Mesendoderm (in vitro differentiated cells): ENCODE data around the gene PANK1.

Experiments used
- DNase-seq: peaks from one replicate; pipeline ENCODE4 v3.0.0; 2013
- H2AK5ac ChIP-seq: 2 replicates; pipeline ENCODE4 v1.6.1; 2013; ENCODE audit warnings: low read length, inconsistent platforms
- H2BK120ac ChIP-seq: 2 replicates; pipeline ENCODE4 v1.6.1; 2013; ENCODE audit warnings: low read depth, mild to moderate bottlenecking, low read length, moderate library complexity, mixed read lengths
- H2BK15ac ChIP-seq: replicated peaks from 2 replicates; pipeline ENCODE4 v1.6.1; 2013; ENCODE audit warnings: low read depth, mild to moderate bottlenecking, moderate library complexity
- H2BK5ac ChIP-seq: 2 replicates; pipeline ENCODE4 v1.6.1; 2013; ENCODE audit warnings: low read length, inconsistent platforms
- H3K18ac ChIP-seq: 2 replicates; pipeline ENCODE4 v1.6.1; 2013; ENCODE audit warnings: mild to moderate bottlenecking, low read length, mixed read lengths
- H3K23ac ChIP-seq: one replicate; pipeline ENCODE4 v1.6.1; 2013; ENCODE audit warnings: low read length
- H3K27ac ChIP-seq: 2 replicates; pipeline ENCODE4 v1.5.1; 2013; ENCODE audit warnings: low read depth, mild to moderate bottlenecking, inconsistent platforms, low read length, moderate library complexity
- H3K27me3 ChIP-seq: 2 replicates; pipeline ENCODE4 v1.6.1; 2013; ENCODE audit warnings: low read length, control low read depth, mild to moderate bottlenecking, inconsistent platforms; ENCODE audit not compliant: insufficient read depth, poor library complexity
- H3K36me3 ChIP-seq: 2 replicates; pipeline ENCODE4 v1.6.1; 2013; ENCODE audit warnings: low read length, inconsistent platforms; ENCODE audit not compliant: control insufficient read depth, insufficient read depth
- H3K4ac ChIP-seq: one replicate; pipeline ENCODE4 v1.6.1; 2013; ENCODE audit warnings: low read depth, mild to moderate bottlenecking, low read length, moderate library complexity
- H3K4me1 ChIP-seq: 2 replicates; pipeline ENCODE4 v1.6.1; 2013; ENCODE audit warnings: low read depth, low read length, inconsistent platforms; ENCODE audit not compliant: control insufficient read depth
- H3K4me2 ChIP-seq: 2 replicates; pipeline ENCODE4 v1.6.1; 2013; ENCODE audit warnings: low read length
- H3K4me3 ChIP-seq: 2 replicates; pipeline ENCODE4 v1.5.1; 2013; ENCODE audit warnings: mild to moderate bottlenecking, low read length
- H3K56ac ChIP-seq: one replicate; pipeline ENCODE4 v1.6.1; 2013; ENCODE audit warnings: low read length
- H3K79me1 ChIP-seq: 2 replicates; pipeline ENCODE4 v1.6.1; 2013; ENCODE audit warnings: low read length, inconsistent platforms
- H3K79me2 ChIP-seq: 2 replicates; pipeline ENCODE4 v1.6.1; 2013; ENCODE audit warnings: mild to moderate bottlenecking, low read length; ENCODE audit not compliant: control insufficient read depth, insufficient read depth
- H3K9ac ChIP-seq: 2 replicates; pipeline ENCODE4 v1.6.1; 2013; ENCODE audit warnings: low read length, inconsistent platforms
- H4K5ac ChIP-seq: one replicate; pipeline ENCODE4 v1.6.1; 2013; ENCODE audit warnings: low read length
- H4K8ac ChIP-seq: one replicate; pipeline ENCODE4 v1.6.1; 2013; ENCODE audit warnings: low read depth, mild to moderate bottlenecking, control low read depth, low read length, moderate library complexity
- WGBS: extraction: QIAGEN DNeasy Blood & Tissue Kit; methylation state at CpG from one replicate; pipeline ENCODE4 v1.1.7; 2013; ENCODE audit warnings: low lambda C conversion rate, missing lambda C conversion rate; ENCODE audit not compliant: insufficient coverage; ENCODE audit errors: extremely low coverage; 5-methylcytosine and 5-hydroxymethylcytosine counted together

PANK1 gene

DNA sequence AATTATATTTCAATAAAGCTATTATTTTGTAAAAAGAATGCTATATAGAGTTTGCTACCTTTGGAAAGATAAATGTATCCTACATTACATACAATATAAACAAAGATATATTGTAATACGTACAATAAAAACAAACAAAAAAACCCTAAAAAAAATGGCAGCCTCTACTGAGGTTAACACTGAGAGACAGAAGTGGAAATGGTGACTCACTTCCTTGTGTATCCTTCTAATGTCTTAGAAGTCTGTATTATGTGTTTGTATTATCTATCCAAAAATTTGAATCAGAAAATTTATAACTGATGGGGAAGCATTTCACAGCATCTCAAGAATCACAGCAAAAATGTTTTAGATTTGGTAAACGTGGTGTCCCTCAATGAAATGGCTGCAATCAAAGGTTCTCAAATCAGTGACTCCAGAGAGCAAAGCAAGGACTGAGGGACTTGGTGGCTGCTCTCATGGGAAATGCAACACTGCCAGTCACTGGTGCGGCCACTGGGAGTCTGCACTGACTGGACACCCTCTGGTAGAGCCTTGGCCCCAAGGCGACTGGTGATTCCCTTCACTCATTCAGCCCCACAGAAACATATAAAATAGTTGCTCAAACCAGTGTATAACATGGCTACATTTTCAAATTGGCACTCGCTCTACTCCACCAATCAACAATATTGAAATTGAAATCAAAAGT lies 53.8 kb downstream of the PANK1 start:
- Histone ChIP-seq H3K36me3 (peaks cover 7% of the 10 kb centered on the region), H2AK5ac (no peak overlapping the region), H3K79me2 (no peaks in the 10 kb centered on the region), H3K27ac (no peak overlapping the region), H3K4ac (no peak overlapping the region), H4K5ac (no peak overlapping the region), H3K27me3 (no peaks in the 10 kb centered on the region), H3K4me2 (no peak overlapping the region), H3K4me1 (no peaks in the 10 kb centered on the region), H3K56ac (no peak overlapping the region), H3K9ac (no peak overlapping the region), H3K4me3 (no peak overlapping the region), H4K8ac (no peak overlapping the region), H3K23ac (no peak overlapping the region), H3K18ac (no peak overlapping the region), H3K79me1 (peaks cover 2% of the 10 kb centered on the region), H2BK120ac (no peak overlapping the region), H2BK15ac (no peak overlapping the region), H2BK5ac (no peak overlapping the region)
- DNase-seq = no peak
- no CpG with 5 or more reads among the region's 5 CpGs for WGBS

GRCh38 chr10:89590326-89590725 lies 54.7 kb downstream of the PANK1 start:
- Histone ChIP-seq H3K56ac (no peak overlapping the region), H3K18ac (no peak overlapping the region), H4K8ac (no peak overlapping the region), H3K9ac (no peak overlapping the region), H3K27me3 (no peaks in the 10 kb centered on the region), H3K36me3 (peaks cover 7% of the 10 kb centered on the region), H2AK5ac (no peak overlapping the region), H4K5ac (no peak overlapping the region), H3K23ac (no peak overlapping the region), H2BK120ac (no peak overlapping the region), H2BK5ac (no peak overlapping the region), H3K4me3 (no peak overlapping the region), H3K79me1 (no peaks in the 10 kb centered on the region), H2BK15ac (no peak overlapping the region), H3K27ac (no peak overlapping the region), H3K4me1 (no peaks in the 10 kb centered on the region), H3K79me2 (no peaks in the 10 kb centered on the region), H3K4me2 (no peak overlapping the region), H3K4ac (no peak overlapping the region)
- WGBS = no CpG with 5 or more reads among the region's 3 CpGs
- no peak for DNase-seq

DNA sequence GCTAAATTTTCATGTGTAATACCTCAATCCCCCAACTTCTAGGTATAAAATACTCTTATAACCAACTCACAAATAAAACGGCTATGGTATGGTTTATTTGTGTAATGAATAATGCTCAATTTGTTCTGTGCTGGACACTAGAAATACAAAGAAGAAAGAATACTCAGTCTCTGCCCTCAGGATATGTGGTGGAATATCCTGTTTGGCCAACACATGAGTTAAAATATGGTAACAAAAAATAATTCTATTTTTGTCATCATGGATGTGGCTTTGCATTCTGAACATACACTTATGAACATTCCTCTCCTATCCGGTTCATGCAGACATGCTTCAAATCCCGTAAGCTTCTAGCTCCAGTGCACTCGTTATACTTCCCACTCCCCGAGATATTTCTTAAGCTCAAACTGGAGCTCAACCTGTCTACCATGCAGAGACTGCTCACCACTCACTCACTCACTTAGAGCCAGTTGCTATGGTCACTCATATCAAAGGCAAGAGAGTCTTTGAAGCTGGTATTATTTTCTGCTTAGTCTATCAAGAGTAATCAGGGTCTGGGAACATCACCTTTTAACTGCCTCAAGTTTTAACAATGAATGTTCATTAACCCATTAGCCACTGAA lies 55.8 kb downstream of the PANK1 start:
- no peak overlapping the region for H3K18ac ChIP-seq
- H3K4me2 ChIP-seq = no peak overlapping the region
- H2BK15ac ChIP-seq = no peak overlapping the region
- no peak overlapping the region for H3K23ac ChIP-seq
- no peak overlapping the region for H3K9ac ChIP-seq
- H3K27ac ChIP-seq = no peak overlapping the region
- no peak overlapping the region for H3K56ac ChIP-seq
- H2BK5ac ChIP-seq = no peak overlapping the region
- no peaks in the 10 kb centered on the region for H3K79me1 ChIP-seq
- no peak overlapping the region for H2BK120ac ChIP-seq
- H3K79me2 ChIP-seq = no peaks in the 10 kb centered on the region
- H3K36me3 ChIP-seq = peaks cover 7% of the 10 kb centered on the region
- no peaks in the 10 kb centered on the region for H3K4me1 ChIP-seq
- DNase-seq = no peak
- no peak overlapping the region for H3K4ac ChIP-seq
- H2AK5ac ChIP-seq = no peak overlapping the region
- H4K8ac ChIP-seq = no peak overlapping the region
- WGBS = no CpG with 5 or more reads among the region's 5 CpGs
- H4K5ac ChIP-seq = no peak overlapping the region
- no peaks in the 10 kb centered on the region for H3K27me3 ChIP-seq
- no peak overlapping the region for H3K4me3 ChIP-seq

DNA sequence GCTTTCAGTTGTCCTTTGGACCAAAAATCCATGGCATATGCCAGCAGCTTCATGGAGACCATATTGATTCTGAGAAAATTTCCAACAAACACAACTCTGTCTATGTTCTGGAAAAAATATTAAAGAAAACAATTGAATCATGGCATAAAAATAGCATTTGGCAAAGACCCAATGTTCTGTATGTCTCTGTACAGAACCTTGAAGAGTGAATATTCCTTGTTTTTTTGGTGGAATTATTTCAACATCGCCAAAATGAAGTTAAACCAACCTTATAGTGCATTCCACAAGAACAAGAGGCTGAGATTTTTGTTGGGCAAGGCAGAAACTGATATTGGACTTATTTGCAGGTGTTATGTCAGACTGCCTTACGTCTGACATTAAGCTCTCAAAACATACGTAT lies 56.4 kb downstream of the PANK1 start:
- Histone ChIP-seq H4K8ac (no peak overlapping the region), H3K23ac (no peak overlapping the region), H3K4me2 (no peak overlapping the region), H3K9ac (no peak overlapping the region), H3K36me3 (peaks cover 7% of the 10 kb centered on the region), H3K4me1 (no peaks in the 10 kb centered on the region), H2BK15ac (no peak overlapping the region), H3K56ac (no peak overlapping the region), H3K27me3 (no peaks in the 10 kb centered on the region), H2BK5ac (no peak overlapping the region), H3K79me1 (no peaks in the 10 kb centered on the region), H3K18ac (no peak overlapping the region), H3K4ac (no peak overlapping the region), H2BK120ac (no peak overlapping the region), H3K4me3 (no peak overlapping the region), H4K5ac (no peak overlapping the region), H3K79me2 (no peaks in the 10 kb centered on the region), H2AK5ac (no peak overlapping the region), H3K27ac (no peak overlapping the region)
- DNase-seq = no peak
- WGBS = no CpG with 5 or more reads among the region's 3 CpGs

DNA sequence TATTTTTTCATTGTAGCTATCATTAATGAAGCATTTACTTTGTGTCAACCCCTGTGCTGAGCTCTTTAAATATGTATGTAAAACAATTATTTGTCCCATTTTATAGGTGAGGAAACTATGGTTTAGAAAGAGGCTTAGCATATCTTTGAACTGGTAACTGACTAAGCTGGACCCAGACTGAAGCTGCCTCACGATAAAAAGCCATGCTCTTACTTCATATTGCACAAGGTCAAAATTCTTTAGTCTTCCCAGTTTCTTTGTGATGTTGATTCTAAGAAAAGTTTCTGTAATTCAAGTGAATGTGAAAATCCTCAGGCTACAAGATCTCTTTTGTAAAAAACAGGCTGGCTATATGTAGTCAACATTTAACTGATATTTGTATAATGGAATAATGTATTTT lies 63.0 kb downstream of the PANK1 start:
- Histone ChIP-seq H3K27me3 (no peaks in the 10 kb centered on the region), H3K18ac (no peak overlapping the region), H3K23ac (no peak overlapping the region), H3K9ac (no peak overlapping the region), H3K56ac (no peak overlapping the region), H3K79me1 (no peaks in the 10 kb centered on the region), H4K8ac (no peak overlapping the region), H3K4me3 (no peak overlapping the region), H3K79me2 (no peaks in the 10 kb centered on the region), H2BK120ac (no peak overlapping the region), H2BK5ac (no peak overlapping the region), H3K4ac (no peak overlapping the region), H3K4me2 (no peak overlapping the region), H4K5ac (no peak overlapping the region), H2BK15ac (no peak overlapping the region), H3K36me3 (no peaks in the 10 kb centered on the region), H2AK5ac (no peak overlapping the region), H3K27ac (no peak overlapping the region), H3K4me1 (no peaks in the 10 kb centered on the region)
- no CpG with 5 or more reads among the region's 1 CpG for WGBS
- no peak for DNase-seq

GRCh38 chr10:89580243-89580642 lies 64.8 kb downstream of the PANK1 start:
- H2AK5ac ChIP-seq = no peak overlapping the region
- no peak for DNase-seq
- H2BK5ac ChIP-seq = no peak overlapping the region
- H3K27ac ChIP-seq = no peak overlapping the region
- H3K23ac ChIP-seq = no peak overlapping the region
- no peaks in the 10 kb centered on the region for H3K4me1 ChIP-seq
- no peak overlapping the region for H3K4ac ChIP-seq
- no peak overlapping the region for H2BK15ac ChIP-seq
- no peaks in the 10 kb centered on the region for H3K27me3 ChIP-seq
- H2BK120ac ChIP-seq = no peak overlapping the region
- no peak overlapping the region for H3K56ac ChIP-seq
- H3K4me3 ChIP-seq = no peak overlapping the region
- H4K8ac ChIP-seq = no peak overlapping the region
- no peaks in the 10 kb centered on the region for H3K79me1 ChIP-seq
- no peak overlapping the region for H3K9ac ChIP-seq
- no peaks in the 10 kb centered on the region for H3K79me2 ChIP-seq
- no peak overlapping the region for H3K18ac ChIP-seq
- WGBS = no CpG with 5 or more reads among the region's 4 CpGs
- H4K5ac ChIP-seq = no peak overlapping the region
- no peaks in the 10 kb centered on the region for H3K36me3 ChIP-seq
- no peak overlapping the region for H3K4me2 ChIP-seq
